Sigmoid colon (tissue), 7 donors: ENCODE measurements around the gene CTSD. TPM values are rescaled to one million over a fixed set of nuclear protein-coding genes. Genes with fewer than 3 reads are reported as not detected.

ENCODE experiments used
- DNase-seq: peaks from one replicate; pipeline ENCODE4 v3.0.0-alpha.2; 2019
- H3K27ac ChIP-seq, 4 donors: fragments of 200-600 bp; sonication (generic); one replicate each; pipeline ENCODE4 v1.5.1; 2016 to 2019; ENCODE audit warnings: mild to moderate bottlenecking in 1 of 4
- H3K27me3 ChIP-seq, 3 donors: fragments of 200-600 bp; sonication (generic); one replicate each; pipeline ENCODE4 v1.5.1; 2019; ENCODE audit warnings: mild to moderate bottlenecking in 1 of 3
- H3K36me3 ChIP-seq, 4 donors: fragments of 200-600 bp; sonication (generic); one replicate each; pipeline ENCODE4 v1.5.1; 2016 to 2019
- H3K4me1 ChIP-seq, 4 donors: fragments of 200-600 bp; sonication (generic); one replicate each; pipeline ENCODE4 v1.5.1; 2017 to 2019
- H3K4me3 ChIP-seq, 4 donors: fragments of 200-600 bp; sonication (generic); one replicate each; pipeline ENCODE4 v1.5.1; 2017 to 2019; ENCODE audit warnings: mild to moderate bottlenecking in 2 of 4, moderate library complexity in 1 of 4
- H3K9me3 ChIP-seq, 4 donors: fragments of 200-600 bp in 3 of 4; sonication (generic) in 3 of 4; one replicate each; pipeline versions ENCODE4 v1.5.1 to v1.6.1; 2013 to 2019
- EP300 ChIP-seq, 4 donors: sonication (generic); formaldehyde crosslinking; IDR thresholded peaks; one replicate each; pipeline ENCODE4 v1.6.1; 2017; ENCODE audit warnings: antibody characterized with exemption in 4 of 4
- POLR2A ChIP-seq, 2 donors: fragments of 450-650 bp; IDR thresholded peaks; one replicate each; pipeline ENCODE4 v1.6.1; 2016; ENCODE audit warnings: antibody characterized with exemption in 2 of 2, mild to moderate bottlenecking in 2 of 2, moderate library complexity in 2 of 2
- POLR2AphosphoS5 ChIP-seq, 4 donors: sonication (generic); formaldehyde crosslinking; IDR thresholded peaks; one replicate each; pipeline ENCODE4 v1.6.1; 2017; ENCODE audit warnings: antibody characterized with exemption in 4 of 4
- WGBS, 2 donors: extraction: QIAGEN DNeasy Blood & Tissue Kit; methylation state at CpG; one replicate each; pipeline ENCODE4 v1.1.7; 2013; 5-methylcytosine and 5-hydroxymethylcytosine counted together
- intact Hi-C: fragments of 100-400 bp; cut with DNase I; formaldehyde crosslinking; loops from one replicate; pipeline ENCODE4 v1.15.1; 2023
- polyA plus RNA-seq, 3 donors: library from polyadenylated mRNA; stranded (reverse); fragments of 200-250 nt; gene quantifications; one replicate each; pipeline ENCODE4 v1.2.3, GENCODE V29; 2013
- total RNA-seq, 4 donors: library from RNA; depleted of rRNA; stranded (reverse); fragments of >200 nt; gene quantifications; one replicate each; pipeline ENCODE4 v1.1.0, GENCODE V29; 2016
- TF ChIP-seq, protein P1 (sequence below), 4 experiments: fragments of 450-650 bp in 3 of 4; fragments of 200-600 bp in 1 of 4; IDR thresholded peaks; one replicate each; pipeline ENCODE4 v1.5.1; 2016 to 2019; ENCODE audit warnings: antibody characterized with exemption in 4 of 4, mild to moderate bottlenecking in 3 of 4, moderate library complexity in 2 of 4
- donor health status: healthy with polysubstance abuse.
- donor health status: Bipolar disorder and iron deficiency.
- donor health status: healthy.

Gene CTSD
- total and polyA plus RNA-seq, 7 donors, result 173 to 1,586 (median 222) TPM

DNA sequence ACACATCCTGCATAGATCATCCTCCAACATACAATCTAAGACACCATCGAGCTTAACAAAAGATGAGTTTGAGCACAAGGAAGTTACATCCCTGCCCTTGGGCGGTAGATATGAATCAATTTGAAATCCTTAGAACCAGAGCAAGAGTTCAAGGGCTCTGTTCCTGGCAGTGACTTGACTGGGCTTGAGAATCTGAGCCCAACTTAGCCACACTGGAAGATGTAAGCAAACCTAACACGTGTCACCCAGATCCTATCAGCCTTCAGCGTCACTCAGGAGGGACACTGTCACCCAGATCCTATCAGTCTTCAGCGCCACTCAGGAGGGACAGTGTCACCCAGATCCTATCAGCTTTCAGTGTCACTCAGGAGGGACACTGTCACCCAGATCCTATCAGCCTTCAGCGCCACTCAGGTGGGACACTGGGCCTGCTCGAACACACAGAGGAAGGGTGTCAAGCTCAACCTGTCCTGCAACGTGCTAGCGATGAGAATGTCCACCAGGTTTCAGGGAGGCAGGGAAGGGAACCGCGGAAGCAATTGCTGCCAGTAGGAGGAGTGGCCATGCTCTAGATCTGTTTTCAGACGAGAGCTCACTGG, 32.8 kb upstream of the CTSD start:
- peaks cover 0 to 24% (median 8%) of the 10 kb centered on the region in 3 donors for H3K27me3 ChIP-seq
- 84 to 85% methylated on average over 12 of the region's 12 CpGs for WGBS, 2 donors
- H3K4me3 ChIP-seq, result no peak overlapping the region
- no peaks in the 10 kb centered on the region for H3K9me3 ChIP-seq
- no peaks in the 10 kb centered on the region for H3K36me3 ChIP-seq
- intact Hi-C loops, result no loop called here
- DNase-seq, result no peak
- no peak overlapping the region for H3K27ac ChIP-seq
- H3K4me1 ChIP-seq, result no peaks in the 10 kb centered on the region
- TF ChIP-seq POLR2A (IDR thresholded peaks at IDR 0.05) (no peak), POLR2AphosphoS5 (IDR thresholded peaks at IDR 0.05) (no peak)
- TF ChIP-seq, protein P1, sequence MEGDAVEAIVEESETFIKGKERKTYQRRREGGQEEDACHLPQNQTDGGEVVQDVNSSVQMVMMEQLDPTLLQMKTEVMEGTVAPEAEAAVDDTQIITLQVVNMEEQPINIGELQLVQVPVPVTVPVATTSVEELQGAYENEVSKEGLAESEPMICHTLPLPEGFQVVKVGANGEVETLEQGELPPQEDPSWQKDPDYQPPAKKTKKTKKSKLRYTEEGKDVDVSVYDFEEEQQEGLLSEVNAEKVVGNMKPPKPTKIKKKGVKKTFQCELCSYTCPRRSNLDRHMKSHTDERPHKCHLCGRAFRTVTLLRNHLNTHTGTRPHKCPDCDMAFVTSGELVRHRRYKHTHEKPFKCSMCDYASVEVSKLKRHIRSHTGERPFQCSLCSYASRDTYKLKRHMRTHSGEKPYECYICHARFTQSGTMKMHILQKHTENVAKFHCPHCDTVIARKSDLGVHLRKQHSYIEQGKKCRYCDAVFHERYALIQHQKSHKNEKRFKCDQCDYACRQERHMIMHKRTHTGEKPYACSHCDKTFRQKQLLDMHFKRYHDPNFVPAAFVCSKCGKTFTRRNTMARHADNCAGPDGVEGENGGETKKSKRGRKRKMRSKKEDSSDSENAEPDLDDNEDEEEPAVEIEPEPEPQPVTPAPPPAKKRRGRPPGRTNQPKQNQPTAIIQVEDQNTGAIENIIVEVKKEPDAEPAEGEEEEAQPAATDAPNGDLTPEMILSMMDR (IDR thresholded peaks at IDR 0.05), result no peak

GRCh38 chr11:1793081-1793480, 29.4 kb upstream of the CTSD start:
- Histone ChIP-seq H3K4me1 (no peaks in the 10 kb centered on the region), H3K27ac (no peak overlapping the region), H3K4me3 (no peak overlapping the region), H3K36me3 (no peaks in the 10 kb centered on the region), H3K9me3 (no peaks in the 10 kb centered on the region), H3K27me3 (peaks cover 0 to 23% (median 8%) of the 10 kb centered on the region in 3 donors)
- no peak for DNase-seq
- no peak for TF ChIP-seq POLR2A (IDR thresholded peaks at IDR 0.05)
- no peak for TF ChIP-seq EP300 (IDR thresholded peaks at IDR 0.05)
- TF ChIP-seq POLR2AphosphoS5 (IDR thresholded peaks at IDR 0.05), result no peak
- TF ChIP-seq, protein P1 (IDR thresholded peaks at IDR 0.05), result no peak
- WGBS, 2 donors, result 57 to 73% methylated on average over 3 of the region's 3 CpGs
- intact Hi-C loops, result no loop called here

DNA sequence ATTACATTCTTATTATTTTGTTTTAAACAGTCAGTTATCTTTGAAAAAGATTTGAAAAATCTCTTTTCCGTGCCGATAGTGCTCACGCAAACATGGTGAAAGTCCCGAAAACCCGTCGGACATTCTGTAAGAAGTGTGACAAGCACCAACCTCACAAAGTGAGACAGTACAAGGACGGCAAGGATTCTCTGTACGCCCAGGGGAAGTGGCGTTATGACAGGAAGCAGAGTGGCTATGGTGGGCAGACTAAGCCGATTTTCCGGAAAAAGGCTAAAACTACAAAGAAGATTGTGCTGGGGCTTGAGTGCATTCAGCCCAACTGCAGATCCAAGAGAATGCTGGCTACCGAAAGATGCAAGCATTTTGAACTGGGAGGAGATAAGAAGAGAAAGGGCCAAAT, 28.7 kb upstream of the CTSD start:
- DNase-seq, result no peak

GRCh38 chr11:1791912-1792311, 28.2 kb upstream of the CTSD start:
- intact Hi-C loops, result no loop called here
- 20 to 72% methylated on average over 6 of the region's 6 CpGs for WGBS, 2 donors
- Histone ChIP-seq H3K36me3 (no peaks in the 10 kb centered on the region), H3K27ac (no peak overlapping the region), H3K9me3 (no peaks in the 10 kb centered on the region), H3K4me1 (no peaks in the 10 kb centered on the region), H3K27me3 (peaks cover 0 to 13% (median 8%) of the 10 kb centered on the region in 3 donors), H3K4me3 (no peak overlapping the region)
- DNase-seq, result no peak
- TF ChIP-seq EP300 (IDR thresholded peaks at IDR 0.05) (no peak), POLR2AphosphoS5 (IDR thresholded peaks at IDR 0.05) (no peak), POLR2A (IDR thresholded peaks at IDR 0.05) (no peak)

More for the DNA sequence above, 28.7 kb upstream of the CTSD start:
- TF ChIP-seq POLR2A (IDR thresholded peaks at IDR 0.05) (no peak), EP300 (IDR thresholded peaks at IDR 0.05) (no peak), POLR2AphosphoS5 (IDR thresholded peaks at IDR 0.05) (no peak)
- TF ChIP-seq, protein P1 (IDR thresholded peaks at IDR 0.05), result no peak
- Histone ChIP-seq H3K4me3 (no peak overlapping the region), H3K27me3 (peaks cover 0 to 17% (median 8%) of the 10 kb centered on the region in 3 donors), H3K9me3 (no peaks in the 10 kb centered on the region), H3K36me3 (no peaks in the 10 kb centered on the region), H3K4me1 (no peaks in the 10 kb centered on the region), H3K27ac (no peak overlapping the region)
- intact Hi-C loops, result no loop called here
- WGBS, 2 donors, result 71 to 89% methylated on average over 12 of the region's 12 CpGs

DNA sequence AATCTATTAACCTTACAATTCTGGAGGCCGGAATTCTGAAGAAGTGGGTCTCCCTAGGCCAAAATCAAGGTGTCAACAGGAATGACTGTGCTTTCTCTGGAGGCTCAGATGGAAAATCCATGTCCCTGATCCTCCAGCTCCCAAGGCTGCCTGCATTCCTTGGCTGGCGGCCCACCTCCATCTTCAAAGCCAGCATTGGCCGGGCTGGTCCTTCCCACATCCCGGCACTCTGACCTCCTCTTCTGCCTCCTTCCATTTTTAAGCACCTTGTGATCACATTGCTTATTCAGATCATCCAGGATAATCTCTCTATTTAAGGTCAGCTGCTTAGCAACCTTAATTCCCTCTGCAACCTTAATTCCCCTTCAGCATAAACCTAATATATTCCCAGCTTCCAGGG, 22.7 kb upstream of the CTSD start:
- no peak for DNase-seq
- Histone ChIP-seq H3K4me3 (no peak overlapping the region), H3K9me3 (no peaks in the 10 kb centered on the region), H3K27me3 (peaks cover 0 to 6% (median 0%) of the 10 kb centered on the region in 3 donors), H3K4me1 (no peaks in the 10 kb centered on the region), H3K36me3 (no peaks in the 10 kb centered on the region), H3K27ac (no peak overlapping the region)
- 92% methylated on average over 4 of the region's 4 CpGs for WGBS, 2 donors
- intact Hi-C loops, result no loop called here
- TF ChIP-seq EP300 (IDR thresholded peaks at IDR 0.05) (no peak), POLR2AphosphoS5 (IDR thresholded peaks at IDR 0.05) (no peak), POLR2A (IDR thresholded peaks at IDR 0.05) (no peak)
